DOHH2 (cell line): ENCODE results near the gene AFP.

Experiments used
- H3F3A ChIP-seq: fragments of 200-600 bp; sonication (generic), shearing (Covaris generic); 2 replicates; pipeline ENCODE4 v1.6.0; 2016; ENCODE audit warnings: antibody characterized with exemption, mild to moderate bottlenecking; ENCODE audit not compliant: control insufficient read depth, insufficient read depth
- H3K27ac ChIP-seq: fragments of 200-600 bp; sonication (generic); 2 replicates; pipeline ENCODE4 v1.5.1; 2014; ENCODE audit warnings: low read depth, mild to moderate bottlenecking, low read length, moderate library complexity
- H3K27me3 ChIP-seq: fragments of 200-600 bp; sonication (generic); 2 replicates; pipeline ENCODE4 v1.6.1; 2014; ENCODE audit warnings: mild to moderate bottlenecking, low read length, mixed read lengths; ENCODE audit not compliant: control insufficient read depth
- H3K36me3 ChIP-seq: fragments of 200-600 bp; sonication (generic); 2 replicates; pipeline ENCODE4 v1.6.1; 2014; ENCODE audit warnings: mild to moderate bottlenecking, low read length, moderate library complexity, mixed read lengths; ENCODE audit not compliant: control insufficient read depth
- H3K4me1 ChIP-seq: fragments of 200-600 bp; sonication (generic); 2 replicates; pipeline ENCODE4 v1.6.1; 2014; ENCODE audit warnings: mild to moderate bottlenecking, low read length, mixed read lengths; ENCODE audit not compliant: control insufficient read depth
- H3K4me2 ChIP-seq: fragments of 200-600 bp; sonication (generic); 2 replicates; pipeline ENCODE4 v1.6.0; 2014; ENCODE audit warnings: mild to moderate bottlenecking, low read length, moderate library complexity
- H3K4me3 ChIP-seq: fragments of 200-600 bp; sonication (generic); 2 replicates; pipeline ENCODE4 v1.5.1; 2014; ENCODE audit warnings: mild to moderate bottlenecking, low read length, mixed read lengths
- H3K79me2 ChIP-seq: fragments of 200-600 bp; sonication (generic); 2 replicates; pipeline ENCODE4 v1.6.1; 2014; ENCODE audit warnings: mild to moderate bottlenecking, low read length, mixed read lengths; ENCODE audit not compliant: control insufficient read depth
- H3K9me2 ChIP-seq: fragments of 200-600 bp; sonication (generic); replicated peaks from 2 replicates; pipeline ENCODE4 v1.6.1; 2014; ENCODE audit warnings: mild to moderate bottlenecking, low read length, mixed read lengths; ENCODE audit not compliant: control insufficient read depth
- H3K9me3 ChIP-seq: fragments of 200-600 bp; sonication (generic); 2 replicates; pipeline ENCODE4 v1.6.1; 2014; ENCODE audit warnings: antibody characterized with exemption, low read length, mixed read lengths; ENCODE audit not compliant: control insufficient read depth, insufficient read depth
- H4K20me1 ChIP-seq: fragments of 200-600 bp; sonication (generic); 2 replicates; pipeline ENCODE4 v1.6.0; 2014; ENCODE audit warnings: low read depth, mild to moderate bottlenecking, antibody characterized with exemption, low read length, moderate library complexity; ENCODE audit not compliant: control insufficient read depth, insufficient read depth
- CTCF ChIP-seq: fragments of 200-600 bp; sonication (generic); IDR thresholded peaks from one replicate; pipeline ENCODE4 v1.5.1; 2014; ENCODE audit warnings: antibody characterized with exemption, mild to moderate bottlenecking, low read depth, low read length; ENCODE audit not compliant: poor library complexity, severe bottlenecking
- EZH2phosphoT487 ChIP-seq: fragments of 200-600 bp; sonication (generic); IDR thresholded peaks from 2 replicates; pipeline ENCODE4 v1.6.1; 2017; ENCODE audit warnings: borderline replicate concordance, mild to moderate bottlenecking, antibody characterized with exemption, low read length, moderate library complexity, mixed read lengths

The AFP gene

GRCh38 chr4:73499996-73500765 is 64.2 kb downstream of the AFP start:
- Histone ChIP-seq H3K27ac (no peak overlapping the region), H3K4me3 (no peak overlapping the region)

DNA sequence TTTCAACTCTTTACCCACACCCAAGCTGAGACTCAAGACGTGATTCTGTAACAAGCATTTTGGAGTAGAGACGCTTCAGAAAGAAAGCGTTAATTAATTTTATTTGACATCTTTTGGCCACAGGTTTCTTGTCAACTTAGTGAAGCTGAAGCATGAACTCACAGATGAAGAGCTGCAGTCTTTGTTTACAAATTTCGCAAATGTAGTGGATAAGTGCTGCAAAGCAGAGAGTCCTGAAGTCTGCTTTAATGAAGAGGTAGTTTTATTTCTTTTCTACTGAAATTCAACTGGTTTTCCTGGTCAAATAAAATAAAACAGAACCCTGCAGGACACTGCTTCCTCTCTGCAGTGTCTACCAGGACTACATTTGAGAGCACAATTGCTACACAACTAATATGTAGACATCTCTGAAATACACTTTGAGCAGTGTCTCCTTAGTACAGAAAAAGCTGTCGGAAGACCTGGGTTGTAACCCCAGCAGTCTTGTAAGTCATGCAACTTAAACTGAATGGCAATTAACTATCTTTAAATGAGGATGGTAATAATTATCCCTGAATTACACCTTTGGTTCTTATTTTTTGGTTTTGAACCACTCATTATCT is 65.7 kb downstream of the AFP start:
- H3K9me3 ChIP-seq = no peaks in the 10 kb centered on the region
- H3K9me2 ChIP-seq = no peaks in the 10 kb centered on the region
- no peaks in the 10 kb centered on the region for H3K79me2 ChIP-seq
- H3F3A ChIP-seq = no peaks in the 10 kb centered on the region
- TF ChIP-seq EZH2phosphoT487 = no peak
- TF ChIP-seq CTCF = no peak
- no peaks in the 10 kb centered on the region for H3K27me3 ChIP-seq
- H3K4me3 ChIP-seq = no peak overlapping the region
- no peak overlapping the region for H3K27ac ChIP-seq
- no peak overlapping the region for H3K4me2 ChIP-seq
- H3K36me3 ChIP-seq = no peaks in the 10 kb centered on the region
- H4K20me1 ChIP-seq = no peaks in the 10 kb centered on the region
- H3K4me1 ChIP-seq = peaks cover 23% of the 10 kb centered on the region

More at GRCh38 chr4:73499996-73500765, 64.2 kb downstream of the AFP start:
- Histone ChIP-seq H4K20me1 (no peaks in the 10 kb centered on the region), H3K4me2 (no peak overlapping the region), H3K9me3 (no peaks in the 10 kb centered on the region), H3K27me3 (no peaks in the 10 kb centered on the region), H3F3A (no peaks in the 10 kb centered on the region), H3K36me3 (no peaks in the 10 kb centered on the region), H3K79me2 (no peaks in the 10 kb centered on the region), H3K9me2 (no peaks in the 10 kb centered on the region), H3K4me1 (peaks cover 13% of the 10 kb centered on the region)
- TF ChIP-seq EZH2phosphoT487 = no peak
- TF ChIP-seq CTCF = no peak

- Histone ChIP-seq H3K4me2 (peak overlapping the region; percentile 8), H3K79me2 (no peaks in the 10 kb centered on the region), H4K20me1 (no peaks in the 10 kb centered on the region), H3K27me3 (no peaks in the 10 kb centered on the region), H3K4me1 (peaks cover 14% of the 10 kb centered on the region), H3K9me2 (no peaks in the 10 kb centered on the region), H3K36me3 (no peaks in the 10 kb centered on the region), H3K4me3 (no peak overlapping the region), H3F3A (no peaks in the 10 kb centered on the region), H3K9me3 (no peaks in the 10 kb centered on the region), H3K27ac (no peak overlapping the region)
- no peak for TF ChIP-seq EZH2phosphoT487
- no peak for TF ChIP-seq CTCF
Measured at GRCh38 chr4:73505567-73505966, 69.5 kb downstream of the AFP start.
